Measurements from ENCODE around the gene NXF1.
"Not testable (repeated sequence)": the region's sequence is repeated elsewhere in the genome, so short reads cannot be mapped to it uniquely, and the experiment has no call there.

Gene NXF1

GRCh38 chr11:62805076-62805892, at the start of gene NXF1:
NXF1 (minus strand) TSS chr11:62805440; CDS start chr11:62805356, 84 bp downstream.
- DNase-seq (ENCODE audit: low spot score), result peak; percentile 100

GRCh38 chr11:62854013-62854824, 49.0 kb upstream of the NXF1 start:
- no peak for DNase-seq (ENCODE audit: low spot score)

- no peak for DNase-seq (ENCODE audit: low spot score)
These were observed 48.2 kb upstream of the NXF1 start for GRCh38 chr11:62853279-62853965.

- DNase-seq (ENCODE audit: low spot score), result no peak
These were observed 47.4 kb upstream of the NXF1 start for GRCh38 chr11:62852523-62853188.

GRCh38 chr11:62851807-62852522, 46.7 kb upstream of the NXF1 start:
- DNase-seq (ENCODE audit: low spot score), result no peak

GRCh38 chr11:62850911-62851806, 45.9 kb upstream of the NXF1 start:
- DNase-seq (ENCODE audit: low spot score), result no peak

GRCh38 chr11:62847767-62848314, 42.6 kb upstream of the NXF1 start:
- no peak for DNase-seq (ENCODE audit: low spot score)

- DNase-seq (ENCODE audit: low spot score), result no peak
These were observed 40.9 kb upstream of the NXF1 start for GRCh38 chr11:62846177-62846576.

- DNase-seq (ENCODE audit: low spot score), result no peak
These were observed 38.9 kb upstream of the NXF1 start for GRCh38 chr11:62844154-62844553.

- no peak for DNase-seq (ENCODE audit: low spot score)
These were observed 38.2 kb upstream of the NXF1 start for GRCh38 chr11:62843466-62843865.

GRCh38 chr11:62842891-62843290, 37.7 kb upstream of the NXF1 start:
- DNase-seq (ENCODE audit: low spot score), result not testable (repeated sequence)

GRCh38 chr11:62842171-62842741, 37.0 kb upstream of the NXF1 start:
- peak; percentile 48 for DNase-seq (ENCODE audit: low spot score)

- DNase-seq (ENCODE audit: low spot score), result peak; percentile 88
These were observed 36.3 kb upstream of the NXF1 start for GRCh38 chr11:62841361-62842170.

GRCh38 chr11:62840721-62841360, 35.6 kb upstream of the NXF1 start:
- DNase-seq (ENCODE audit: low spot score), result not testable (repeated sequence)

- peak; percentile 85 for DNase-seq (ENCODE audit: low spot score)
These were observed 34.1 kb upstream of the NXF1 start, which contains the start of gene WDR74 for GRCh38 chr11:62839050-62839945. WDR74 (minus strand) TSS chr11:62839590; CDS start chr11:62839570, 20 bp downstream.

GRCh38 chr11:62835336-62835735, 30.1 kb upstream of the NXF1 start:
- DNase-seq (ENCODE audit: low spot score), result no peak
